Stimulated activated CD4-positive, alpha-beta T cell treated with anti-CD3 and anti-CD28 coated beads, Interleukin-15, amount 100 ng/mL, for 1 hour (primary cell): ENCODE results near the gene RLN3.

ENCODE experiments used
- DNase-seq, 2 donors: peaks; one replicate each; pipeline ENCODE4 v3.0.0-alpha.2; 2020; ENCODE audit warnings: low read depth in 1 of 2, low spot score in 1 of 2

Gene RLN3

DNA sequence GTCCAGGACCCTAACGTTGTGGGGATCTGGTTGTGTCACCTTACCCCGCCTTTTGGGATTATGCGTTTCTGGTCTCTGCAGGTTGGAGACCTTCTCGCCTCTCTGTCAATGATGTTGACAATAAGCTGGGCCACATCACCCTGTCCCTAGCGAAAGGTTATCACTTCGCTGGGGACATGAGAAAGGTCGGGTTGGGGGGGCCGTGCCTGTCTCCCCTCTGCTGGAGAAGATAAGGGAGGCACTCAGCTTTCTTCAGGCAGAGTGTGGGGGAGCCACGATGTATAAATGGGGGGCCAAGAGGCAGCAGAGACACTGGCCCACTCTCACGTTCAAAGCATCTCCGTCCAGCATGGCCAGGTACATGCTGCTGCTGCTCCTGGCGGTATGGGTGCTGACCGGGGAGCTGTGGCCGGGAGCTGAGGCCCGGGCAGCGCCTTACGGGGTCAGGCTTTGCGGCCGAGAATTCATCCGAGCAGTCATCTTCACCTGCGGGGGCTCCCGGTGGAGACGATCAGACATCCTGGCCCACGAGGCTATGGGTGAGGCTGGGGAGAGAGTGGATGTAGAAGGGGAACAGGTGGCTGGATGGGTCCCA is at the start of gene RLN3:
Gene RLN3, plus strand, starts transcription at position 293 of the 595 bp plus-strand sequence. Its CDS starts 57 bp downstream, at position 350.
- DNase-seq, result no peak

DNA sequence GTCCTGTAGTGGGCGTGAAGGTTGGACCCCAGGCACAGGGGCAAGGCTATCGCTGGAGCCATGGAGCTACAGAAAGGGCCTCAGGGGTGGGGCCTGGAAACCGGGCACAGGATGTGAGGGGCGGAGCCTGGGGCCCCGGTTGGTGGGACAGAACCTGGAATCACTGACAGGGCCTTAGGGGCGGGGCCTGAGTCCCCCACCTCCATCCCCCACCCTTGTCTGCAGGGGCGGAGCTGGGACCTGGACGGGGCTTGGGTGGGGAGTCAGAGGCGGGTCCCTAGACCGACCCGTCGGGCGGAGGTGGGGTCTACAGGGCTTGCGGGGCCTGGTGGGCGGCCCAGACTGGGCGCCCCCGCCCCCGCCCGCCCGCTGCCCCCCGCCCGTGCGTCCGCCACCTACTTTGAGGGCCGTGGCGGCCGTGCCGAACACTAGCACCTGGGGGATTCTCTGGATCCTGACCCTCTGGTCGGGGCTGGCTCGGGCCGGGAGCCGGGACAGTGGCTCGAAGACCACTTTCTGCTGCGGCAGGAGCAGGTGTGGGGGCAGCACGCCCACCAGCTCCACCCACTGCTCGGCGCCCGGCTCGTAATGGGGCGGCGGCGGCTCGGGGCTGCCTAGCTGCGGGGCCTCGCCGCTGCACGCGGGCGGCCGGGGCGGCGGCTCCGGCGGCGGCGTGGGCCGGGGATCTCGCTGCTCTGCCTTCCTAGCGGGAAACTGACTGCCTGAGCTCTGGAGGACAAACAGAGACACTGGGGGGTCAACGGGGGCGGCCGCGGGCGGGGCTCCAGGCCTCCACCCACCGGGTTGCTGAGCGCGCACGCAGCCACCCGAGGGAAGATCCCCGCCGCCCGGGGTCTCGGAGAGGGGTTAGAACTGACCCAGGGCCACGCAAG is 49.4 kb upstream of the RLN3 start:
- DNase-seq, result no peak

GRCh38 chr19:13979244-13979615 is 48.7 kb upstream of the RLN3 start:
- DNase-seq, result no peak

- DNase-seq, result no peak
Measured at GRCh38 chr19:13979686-13980085, 48.3 kb upstream of the RLN3 start.

GRCh38 chr19:13980340-13980739 is 47.6 kb upstream of the RLN3 start:
- no peak for DNase-seq

DNA sequence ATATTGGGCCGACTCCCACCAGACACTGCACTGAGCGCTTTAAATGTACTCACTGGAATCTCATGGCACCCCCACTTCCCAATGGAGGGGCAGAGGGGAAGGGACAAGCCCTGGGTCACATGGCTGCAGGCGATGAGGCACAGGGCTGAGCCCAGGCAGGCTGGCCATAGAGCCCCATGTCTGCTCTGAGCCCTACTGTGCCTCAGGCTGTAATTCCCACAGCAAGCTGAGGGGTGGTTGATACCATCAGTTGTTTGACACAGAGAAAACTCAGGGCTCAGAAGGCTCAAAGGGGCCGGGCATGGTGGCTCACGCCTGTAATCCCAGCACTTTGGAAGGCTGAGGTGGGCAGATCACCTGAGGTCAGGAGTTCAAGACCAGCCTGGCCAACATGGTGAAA is 46.9 kb upstream of the RLN3 start:
- no peak for DNase-seq

DNA sequence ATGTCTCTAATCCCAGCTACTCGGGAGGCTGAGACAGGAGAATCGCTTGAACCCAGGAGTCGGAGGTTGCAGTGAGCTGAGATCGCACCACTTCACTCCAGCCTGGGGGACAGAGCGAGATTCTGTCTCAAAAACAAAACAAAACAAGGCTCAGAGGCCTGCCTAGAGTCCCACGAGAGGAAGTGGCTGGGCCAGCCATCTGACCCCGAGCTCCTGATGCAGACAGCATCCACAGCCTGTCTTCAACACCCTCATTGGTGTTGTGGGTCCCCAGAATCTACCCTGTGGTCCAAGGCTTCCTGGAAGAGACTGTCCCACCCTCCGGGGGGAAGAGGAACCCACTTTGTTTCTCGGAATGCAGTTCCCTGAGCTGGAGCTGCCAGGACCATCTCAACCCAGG is 46.5 kb upstream of the RLN3 start:
- DNase-seq, result no peak

DNA sequence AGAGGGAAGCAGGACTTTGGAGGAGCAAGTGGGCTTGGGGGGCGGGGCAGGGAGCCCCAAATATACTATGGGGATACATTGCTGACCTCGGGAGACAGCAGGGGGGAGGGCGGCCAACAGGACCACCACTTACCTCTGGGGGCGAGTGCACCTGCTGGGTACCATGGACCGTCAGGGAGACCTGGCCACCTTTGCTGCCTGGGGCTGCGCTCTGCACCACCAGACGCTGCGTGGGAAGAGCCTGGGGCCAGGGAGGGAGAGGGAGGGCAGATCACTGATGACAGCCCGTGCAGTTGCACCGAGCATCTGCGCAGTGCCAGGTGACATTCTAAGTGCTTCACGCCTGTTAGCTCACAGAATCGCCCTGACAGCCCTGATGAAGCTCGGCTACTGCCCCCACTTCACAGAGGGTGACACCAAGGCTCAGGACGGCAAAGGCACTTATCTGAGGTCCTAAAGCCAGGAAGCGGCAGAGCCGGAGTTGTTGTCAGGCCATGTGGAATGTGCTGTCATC is 45.9 kb upstream of the RLN3 start:
- no peak for DNase-seq

DNA sequence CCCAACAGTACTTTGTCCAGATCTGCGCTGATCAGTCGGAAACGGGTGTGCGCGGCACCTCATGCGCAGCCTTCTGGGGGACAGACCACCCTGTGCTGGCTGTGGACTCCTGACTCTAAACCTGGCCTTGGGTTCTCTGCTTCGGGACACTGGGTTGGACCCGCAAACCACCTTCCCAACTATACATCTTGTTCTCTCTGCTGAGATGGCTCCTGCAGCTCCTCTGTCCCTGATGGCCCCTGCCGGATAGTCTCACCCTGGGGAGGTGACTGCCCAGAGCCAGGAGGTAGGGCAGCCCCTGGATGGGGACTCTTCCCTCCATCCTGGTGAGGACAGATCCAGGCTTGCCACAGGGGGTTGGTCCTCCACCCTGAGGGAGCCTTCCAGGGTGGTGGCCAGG is 45.2 kb upstream of the RLN3 start:
- DNase-seq, result no peak

- peak in 1 of 2 donors; percentile 9 for DNase-seq
Measured at GRCh38 chr19:13983213-13983889, 44.6 kb upstream of the RLN3 start.

DNA sequence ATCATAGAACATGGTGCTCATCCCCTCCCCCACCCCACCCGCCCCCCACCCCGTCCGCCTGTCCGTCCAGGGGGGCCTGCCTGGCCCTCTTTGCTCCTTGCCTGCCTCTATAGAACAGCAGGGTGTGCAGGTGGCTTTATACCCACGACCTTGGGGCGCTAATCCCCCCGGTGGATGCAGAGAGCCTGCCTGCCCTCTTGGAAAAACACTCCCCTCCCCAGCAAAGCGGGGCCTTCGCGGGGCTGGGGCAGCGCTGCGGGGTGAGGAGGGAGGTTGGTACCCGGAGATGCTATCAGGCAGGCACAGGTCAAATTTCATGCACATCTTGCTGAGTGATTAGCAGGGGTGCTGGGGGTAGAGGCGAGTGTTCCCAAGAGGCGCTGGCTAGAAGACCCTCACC is 43.8 kb upstream of the RLN3 start:
- no peak for DNase-seq

- no peak for DNase-seq
Measured at GRCh38 chr19:13984875-13985741, 42.8 kb upstream of the RLN3 start.

- DNase-seq, result no peak
Measured at GRCh38 chr19:13985771-13986347, 42.1 kb upstream of the RLN3 start.

DNA sequence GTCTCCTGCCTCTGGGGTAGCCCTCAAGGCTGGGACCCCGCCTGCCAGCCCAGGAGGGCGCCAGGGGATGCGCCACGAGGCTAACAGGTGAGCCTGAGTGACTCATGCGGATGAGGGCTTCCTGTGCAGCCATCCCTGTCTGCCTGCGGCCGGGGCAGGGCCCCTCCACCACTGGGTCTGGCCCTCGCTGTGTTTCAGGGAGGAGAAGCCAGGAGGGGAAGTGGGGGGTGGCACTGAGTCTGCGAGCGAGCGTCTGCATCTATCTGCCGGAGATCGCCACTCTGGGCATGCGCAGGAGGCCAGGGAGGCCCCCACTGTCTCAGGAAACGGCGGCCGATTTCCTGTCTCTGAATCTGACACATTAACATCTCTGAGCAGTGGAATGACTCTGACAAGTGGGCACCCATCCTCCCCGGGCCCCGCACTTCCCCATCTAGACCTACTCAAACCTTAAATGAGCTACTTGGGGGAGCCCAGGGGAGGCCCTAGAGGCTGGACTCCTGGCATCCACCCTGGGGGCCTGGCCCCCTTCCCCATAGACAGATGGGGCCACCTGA is 41.5 kb upstream of the RLN3 start:
- DNase-seq, result peak; percentile 96 to 97

DNA sequence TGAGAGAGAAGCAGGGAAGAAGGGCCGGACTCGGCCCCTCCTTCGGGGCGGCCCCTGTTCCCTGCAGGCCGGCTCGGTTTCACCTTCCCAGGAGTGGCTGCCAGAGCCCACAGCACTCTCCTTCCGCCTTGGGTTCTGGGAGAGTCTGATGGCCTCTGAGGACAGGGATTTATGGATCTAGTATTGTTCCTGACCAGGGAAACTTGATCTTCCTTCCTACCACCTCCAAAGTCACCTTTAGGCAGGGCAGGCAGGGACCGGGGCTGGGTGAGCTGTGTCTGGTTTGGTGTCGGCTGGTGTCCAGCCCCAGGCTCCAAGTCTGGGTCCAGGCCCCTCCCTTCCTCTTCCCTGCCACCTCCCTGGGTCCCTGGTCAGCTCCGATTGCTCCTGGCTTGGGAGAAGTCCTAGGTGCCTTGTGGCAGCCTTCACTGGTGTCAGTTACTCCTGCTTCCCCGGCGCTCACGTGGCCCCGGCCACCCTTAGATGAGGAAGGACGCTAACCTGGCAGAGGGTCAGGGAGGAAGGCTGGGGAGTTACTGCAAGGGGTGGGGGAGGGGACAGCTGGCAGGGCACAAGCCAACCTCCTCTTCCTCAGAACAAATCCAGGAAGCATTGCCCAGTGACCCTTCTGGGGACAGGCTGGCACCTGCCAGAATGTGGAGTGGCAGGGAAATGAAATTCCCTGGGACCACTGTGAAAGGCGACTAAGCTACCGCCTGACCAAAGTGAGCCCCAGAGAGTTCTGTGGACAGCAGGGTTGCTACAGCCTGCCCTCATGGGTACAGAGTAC is 40.7 kb upstream of the RLN3 start:
- no peak for DNase-seq

DNA sequence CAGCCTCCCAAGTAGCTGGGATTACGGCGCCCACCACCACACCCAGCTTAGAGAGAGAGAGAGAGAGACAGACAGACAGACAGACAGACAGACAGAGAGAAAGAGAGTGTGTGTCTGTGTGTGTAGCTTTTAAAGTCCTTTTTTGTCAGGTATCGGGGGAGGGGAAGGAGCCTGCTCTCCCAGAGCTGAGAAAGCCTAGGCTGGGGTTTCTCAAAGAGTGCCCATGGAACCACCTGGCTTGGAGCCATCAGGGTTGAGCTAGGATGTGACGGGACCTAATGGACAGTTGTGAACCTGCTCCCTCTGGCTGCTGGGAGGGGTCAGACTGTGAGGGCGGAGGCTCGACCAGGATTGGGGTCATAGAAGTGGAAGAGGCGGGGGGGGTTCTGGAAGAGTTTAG is 38.5 kb upstream of the RLN3 start:
- DNase-seq, result no peak

DNA sequence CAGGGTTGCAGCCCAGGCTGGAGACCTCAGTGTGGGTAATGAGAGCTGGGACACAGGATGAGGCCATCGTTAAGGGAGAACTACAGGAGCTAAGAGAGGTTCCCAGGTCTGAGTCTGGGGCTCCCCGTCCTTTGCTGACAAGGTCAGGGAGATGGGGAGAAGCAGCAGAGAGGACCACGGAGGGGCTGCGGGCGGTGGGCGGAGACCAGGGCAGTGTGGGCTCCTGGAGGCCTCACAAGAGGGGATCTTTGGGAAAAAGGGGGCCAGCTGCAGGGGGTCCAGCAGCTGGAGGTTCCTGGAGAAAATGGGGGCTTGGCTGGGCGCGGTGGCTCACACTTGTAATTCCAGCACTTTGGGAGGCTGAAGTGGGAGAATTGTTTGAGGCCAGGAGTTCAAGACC is 37.9 kb upstream of the RLN3 start:
- no peak for DNase-seq

GRCh38 chr19:13992025-13992424 is 35.9 kb upstream of the RLN3 start:
- DNase-seq, result no peak

- no peak for DNase-seq
Measured at GRCh38 chr19:13993590-13994300, 34.2 kb upstream of the RLN3 start.
